NB4 (cell line): Measurements from ENCODE around the gene SCGB1C1.
A peak's percentile ranks its signal among the peaks of the same experiment; 100 is the strongest.

Source experiments
- DNase-seq: peaks from one replicate; pipeline ENCODE4 v3.0.0; 2010; ENCODE audit warnings: low read depth
- H3K4me3 ChIP-seq: one replicate; pipeline ENCODE4 v1.5.1; 2011; ENCODE audit warnings: mild to moderate bottlenecking, low read depth, low read length, moderate library complexity
- MAX ChIP-seq: IDR thresholded peaks from 2 replicates; pipeline ENCODE4 v1.6.1; 2011; ENCODE audit warnings: low read depth, low read length
- MYC ChIP-seq: IDR thresholded peaks from 2 replicates; pipeline ENCODE4 v1.6.1; 2011; ENCODE audit warnings: low read depth, low read length
- POLR2A ChIP-seq: IDR thresholded peaks from 2 replicates; pipeline ENCODE4 v1.6.1; 2011; ENCODE audit warnings: mild to moderate bottlenecking; ENCODE audit not compliant: insufficient read length; ENCODE audit errors: extremely low read depth
- TF ChIP-seq, protein P1 (sequence below): IDR thresholded peaks from one replicate; pipeline ENCODE4 v1.5.1; 2012; ENCODE audit warnings: low read depth, low read length

Gene SCGB1C1

GRCh38 chr11:210122-210802 is 17.4 kb downstream of the SCGB1C1 start:
- DNase-seq: no peak
- H3K4me3 ChIP-seq: peak overlapping the region; percentile 17
- no peak for TF ChIP-seq MAX
- TF ChIP-seq POLR2A: no peak
- TF ChIP-seq MYC: no peak
- TF ChIP-seq, protein P1, sequence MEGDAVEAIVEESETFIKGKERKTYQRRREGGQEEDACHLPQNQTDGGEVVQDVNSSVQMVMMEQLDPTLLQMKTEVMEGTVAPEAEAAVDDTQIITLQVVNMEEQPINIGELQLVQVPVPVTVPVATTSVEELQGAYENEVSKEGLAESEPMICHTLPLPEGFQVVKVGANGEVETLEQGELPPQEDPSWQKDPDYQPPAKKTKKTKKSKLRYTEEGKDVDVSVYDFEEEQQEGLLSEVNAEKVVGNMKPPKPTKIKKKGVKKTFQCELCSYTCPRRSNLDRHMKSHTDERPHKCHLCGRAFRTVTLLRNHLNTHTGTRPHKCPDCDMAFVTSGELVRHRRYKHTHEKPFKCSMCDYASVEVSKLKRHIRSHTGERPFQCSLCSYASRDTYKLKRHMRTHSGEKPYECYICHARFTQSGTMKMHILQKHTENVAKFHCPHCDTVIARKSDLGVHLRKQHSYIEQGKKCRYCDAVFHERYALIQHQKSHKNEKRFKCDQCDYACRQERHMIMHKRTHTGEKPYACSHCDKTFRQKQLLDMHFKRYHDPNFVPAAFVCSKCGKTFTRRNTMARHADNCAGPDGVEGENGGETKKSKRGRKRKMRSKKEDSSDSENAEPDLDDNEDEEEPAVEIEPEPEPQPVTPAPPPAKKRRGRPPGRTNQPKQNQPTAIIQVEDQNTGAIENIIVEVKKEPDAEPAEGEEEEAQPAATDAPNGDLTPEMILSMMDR: no peak

GRCh38 chr11:210803-211180 is 17.9 kb downstream of the SCGB1C1 start:
- no peak overlapping the region for H3K4me3 ChIP-seq
- DNase-seq: no peak
- TF ChIP-seq POLR2A (no peak), MYC (no peak), MAX (no peak)
- TF ChIP-seq, protein P1: no peak

GRCh38 chr11:211295-211694 is 18.4 kb downstream of the SCGB1C1 start:
- TF ChIP-seq, protein P1: no peak
- TF ChIP-seq MYC (no peak), MAX (no peak), POLR2A (no peak)
- DNase-seq: no peak

GRCh38 chr11:211741-212140 is 18.9 kb downstream of the SCGB1C1 start:
- TF ChIP-seq MAX (no peak), MYC (no peak), POLR2A (no peak)
- TF ChIP-seq, protein P1: no peak
- DNase-seq: no peak

More at GRCh38 chr11:211295-211694, 18.4 kb downstream of the SCGB1C1 start:
- no peak overlapping the region for H3K4me3 ChIP-seq

DNA sequence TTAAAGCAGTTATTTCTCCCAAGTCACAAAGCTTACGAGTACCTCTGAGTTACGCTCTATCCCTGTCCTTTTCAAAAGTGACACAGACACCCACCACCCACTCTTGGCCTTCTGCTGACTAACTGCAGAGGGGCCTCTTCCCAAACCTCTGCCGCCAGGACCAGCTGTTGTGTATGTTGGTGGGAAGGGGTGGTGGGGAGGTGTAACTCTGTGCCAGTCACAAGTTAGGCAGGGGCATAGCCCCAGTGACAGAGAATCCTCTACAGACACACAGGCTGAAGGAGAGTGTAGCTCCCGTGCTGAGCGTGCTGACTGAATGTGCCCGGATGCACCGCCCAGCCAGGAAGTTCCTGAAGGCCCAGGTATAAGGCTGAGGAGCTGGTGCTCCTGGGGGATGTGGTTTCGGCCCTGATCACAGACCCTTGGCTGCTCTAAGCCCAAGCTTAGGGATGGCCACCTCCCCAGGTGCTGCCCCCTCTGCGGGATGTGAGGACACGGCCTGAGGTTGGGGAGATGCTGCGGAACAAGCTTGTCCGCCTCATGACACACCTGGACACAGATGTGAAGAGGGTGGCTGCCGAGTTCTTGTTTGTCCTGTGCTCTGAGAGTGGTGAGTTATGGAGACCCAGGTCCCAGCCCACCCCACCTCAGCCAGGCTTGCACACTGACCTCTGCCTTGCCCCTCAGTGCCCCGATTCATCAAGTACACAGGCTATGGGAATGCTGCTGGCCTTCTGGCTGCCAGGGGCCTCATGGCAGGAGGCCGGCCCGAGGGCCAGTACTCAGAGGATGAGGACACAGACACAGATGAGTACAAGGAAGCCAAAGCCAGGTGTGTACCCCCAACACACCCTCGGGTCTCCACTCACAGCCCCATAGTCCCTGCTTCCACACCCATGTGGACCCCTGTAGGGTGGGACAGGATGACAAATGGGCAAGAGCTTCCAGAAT is 19.5 kb downstream of the SCGB1C1 start:
- TF ChIP-seq MYC: no peak
- no peak for TF ChIP-seq POLR2A
- no peak for TF ChIP-seq MAX
- TF ChIP-seq, protein P1: no peak
- DNase-seq: no peak
- no peak overlapping the region for H3K4me3 ChIP-seq

More at GRCh38 chr11:211741-212140, 18.9 kb downstream of the SCGB1C1 start:
- H3K4me3 ChIP-seq: no peak overlapping the region
